Measurements from ENCODE around the gene GLDC.
"Not testable (repeated sequence)": the region's sequence is repeated elsewhere in the genome, so short reads cannot be mapped to it uniquely, and the experiment has no call there.

The GLDC gene

DNA sequence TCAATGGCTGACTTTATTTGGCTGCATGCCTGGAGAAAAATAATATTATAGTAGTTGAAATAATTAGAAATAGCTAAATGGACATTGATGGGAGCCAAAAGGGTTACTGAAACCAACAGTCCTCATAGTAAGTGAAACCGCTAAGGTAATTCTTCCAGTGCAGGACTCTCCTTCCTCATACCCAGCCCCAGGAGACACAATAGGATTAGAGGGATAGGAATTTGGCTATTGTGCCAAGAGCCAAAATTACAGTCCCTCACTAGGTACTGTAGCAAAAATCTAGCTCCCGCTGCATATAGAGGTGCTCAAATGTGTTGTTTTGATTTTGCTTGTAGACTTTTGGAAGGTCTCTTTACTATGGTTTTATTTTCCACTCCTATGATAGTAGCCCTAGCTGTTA is 20.2 kb downstream of the GLDC start:
- no peaks in the 10 kb centered on the region for H3K79me2 ChIP-seq (ENCODE audit: insufficient read depth, low read length)
- TF ChIP-seq CTCF (IDR thresholded peaks at IDR 0.05; ENCODE audit: insufficient read depth, low read length, poor library complexity, severe bottlenecking) (no peak), EZH2phosphoT487 (conservative IDR thresholded peaks at IDR 0.05; ENCODE audit: low read length) (no peak)

GRCh38 chr9:6622784-6623183 is 22.7 kb downstream of the GLDC start:
- not testable (repeated sequence) for H2AFZ ChIP-seq (ENCODE audit: low read depth, low read length, severe bottlenecking); H4K20me1 ChIP-seq (ENCODE audit: low read depth, low read length); H3K9ac ChIP-seq (ENCODE audit: low read length); H3K36me3 ChIP-seq (ENCODE audit: low read length); H3K27ac ChIP-seq (ENCODE audit: low read depth, low read length); H3K4me2 ChIP-seq (ENCODE audit: low read depth, low read length, poor library complexity, severe bottlenecking); H3K9me3 ChIP-seq (ENCODE audit: insufficient read depth, low read length); H3K79me2 ChIP-seq (ENCODE audit: insufficient read depth, low read length); H3F3A ChIP-seq (ENCODE audit: insufficient read depth); H3K4me3 ChIP-seq (ENCODE audit: insufficient read depth, low read length, poor library complexity, severe bottlenecking); H3K27me3 ChIP-seq (ENCODE audit: low read length); H3K9me2 ChIP-seq (replicated peaks; ENCODE audit: insufficient read depth, low read length)

More for the DNA sequence above, 20.2 kb downstream of the GLDC start:
- no peak overlapping the region for H3K4me3 ChIP-seq (ENCODE audit: insufficient read depth, low read length, poor library complexity, severe bottlenecking)
- H3K9me3 ChIP-seq (ENCODE audit: insufficient read depth, low read length) = no peaks in the 10 kb centered on the region
- no peaks in the 10 kb centered on the region for H3K27me3 ChIP-seq (ENCODE audit: low read length)
- H2AFZ ChIP-seq (ENCODE audit: low read depth, low read length, severe bottlenecking) = no peak overlapping the region
- no peaks in the 10 kb centered on the region for H3F3A ChIP-seq (ENCODE audit: insufficient read depth)
- no peak overlapping the region for H3K4me2 ChIP-seq (ENCODE audit: low read depth, low read length, poor library complexity, severe bottlenecking)
- no peaks in the 10 kb centered on the region for H3K36me3 ChIP-seq (ENCODE audit: low read length)
- H4K20me1 ChIP-seq (ENCODE audit: low read depth, low read length) = no peaks in the 10 kb centered on the region
- H3K9me2 ChIP-seq (replicated peaks; ENCODE audit: insufficient read depth, low read length) = no peaks in the 10 kb centered on the region
- no peak overlapping the region for H3K9ac ChIP-seq (ENCODE audit: low read length)
- no peak overlapping the region for H3K27ac ChIP-seq (ENCODE audit: low read depth, low read length)

- H3K4me2 ChIP-seq (ENCODE audit: low read depth, low read length, poor library complexity, severe bottlenecking) = no peak overlapping the region
- H3K9me2 ChIP-seq (replicated peaks; ENCODE audit: insufficient read depth, low read length) = no peaks in the 10 kb centered on the region
- H3K27me3 ChIP-seq (ENCODE audit: low read length) = no peaks in the 10 kb centered on the region
- H4K20me1 ChIP-seq (ENCODE audit: low read depth, low read length) = no peaks in the 10 kb centered on the region
- H3K4me3 ChIP-seq (ENCODE audit: insufficient read depth, low read length, poor library complexity, severe bottlenecking) = no peak overlapping the region
- no peak overlapping the region for H3K27ac ChIP-seq (ENCODE audit: low read depth, low read length)
- no peaks in the 10 kb centered on the region for H3F3A ChIP-seq (ENCODE audit: insufficient read depth)
- no peak for TF ChIP-seq CTCF (IDR thresholded peaks at IDR 0.05; ENCODE audit: insufficient read depth, low read length, poor library complexity, severe bottlenecking)
- no peak for TF ChIP-seq EZH2phosphoT487 (conservative IDR thresholded peaks at IDR 0.05; ENCODE audit: low read length)
- H3K9ac ChIP-seq (ENCODE audit: low read length) = no peak overlapping the region
- H3K79me2 ChIP-seq (ENCODE audit: insufficient read depth, low read length) = no peaks in the 10 kb centered on the region
- H3K36me3 ChIP-seq (ENCODE audit: low read length) = no peaks in the 10 kb centered on the region
- no peak overlapping the region for H2AFZ ChIP-seq (ENCODE audit: low read depth, low read length, severe bottlenecking)
- H3K9me3 ChIP-seq (ENCODE audit: insufficient read depth, low read length) = no peaks in the 10 kb centered on the region
Observed at GRCh38 chr9:6620796-6621195, 24.7 kb downstream of the GLDC start.

- Histone ChIP-seq H3K9ac (ENCODE audit: low read length) (no peak overlapping the region), H3K27ac (ENCODE audit: low read depth, low read length) (no peak overlapping the region), H2AFZ (ENCODE audit: low read depth, low read length, severe bottlenecking) (no peak overlapping the region), H3K36me3 (ENCODE audit: low read length) (no peaks in the 10 kb centered on the region), H3K79me2 (ENCODE audit: insufficient read depth, low read length) (no peaks in the 10 kb centered on the region), H3K4me2 (ENCODE audit: low read depth, low read length, poor library complexity, severe bottlenecking) (no peak overlapping the region), H3F3A (ENCODE audit: insufficient read depth) (no peaks in the 10 kb centered on the region), H3K9me3 (ENCODE audit: insufficient read depth, low read length) (no peaks in the 10 kb centered on the region), H3K4me3 (ENCODE audit: insufficient read depth, low read length, poor library complexity, severe bottlenecking) (no peak overlapping the region), H3K27me3 (ENCODE audit: low read length) (no peaks in the 10 kb centered on the region), H3K9me2 (replicated peaks; ENCODE audit: insufficient read depth, low read length) (no peaks in the 10 kb centered on the region), H4K20me1 (ENCODE audit: low read depth, low read length) (no peaks in the 10 kb centered on the region)
- no peak for TF ChIP-seq CTCF (IDR thresholded peaks at IDR 0.05; ENCODE audit: insufficient read depth, low read length, poor library complexity, severe bottlenecking)
- no peak for TF ChIP-seq EZH2phosphoT487 (conservative IDR thresholded peaks at IDR 0.05; ENCODE audit: low read length)
Observed at GRCh38 chr9:6620353-6620752, 25.2 kb downstream of the GLDC start.

Data from SU-DHL-6 (cell line).